Uterus (tissue), 4 donors: ENCODE data around the gene TRIO. TPM values are rescaled to one million over a fixed set of nuclear protein-coding genes. Genes with fewer than 3 reads are reported as not detected.

ENCODE experiments used
- DNase-seq, 2 donors: peaks; one replicate each; pipeline ENCODE4 v3.0.0-alpha.2; 2019 to 2020
- H3K27ac ChIP-seq, 2 donors: fragments of 200-600 bp; sonication (generic); 1 replicate in 1 of 2; 2 replicates in 1 of 2; pipeline ENCODE4 v1.5.1; 2016 to 2018
- H3K27me3 ChIP-seq, 2 donors: fragments of 200-600 bp; sonication (generic); one replicate each; pipeline ENCODE4 v1.5.1; 2018 to 2019; ENCODE audit warnings: control low read depth in 1 of 2
- H3K36me3 ChIP-seq, 2 donors: fragments of 200-600 bp; sonication (generic); one replicate each; pipeline ENCODE4 v1.5.1; 2019; ENCODE audit warnings: control low read depth in 1 of 2
- H3K4me1 ChIP-seq, 2 donors: fragments of 200-600 bp; sonication (generic); one replicate each; pipeline ENCODE4 v1.5.1; 2018 to 2019; ENCODE audit warnings: control low read depth in 1 of 2
- H3K4me3 ChIP-seq, 2 donors: fragments of 200-600 bp; sonication (generic); 1 replicate in 1 of 2; 2 replicates in 1 of 2; pipeline ENCODE4 v1.5.1; 2018 to 2019; ENCODE audit warnings: mild to moderate bottlenecking in 1 of 2
- H3K9me3 ChIP-seq, 2 donors: fragments of 200-600 bp; sonication (generic); one replicate each; pipeline ENCODE4 v1.5.1; 2019; ENCODE audit warnings: control low read depth in 1 of 2
- CTCF ChIP-seq, 4 experiments: fragments of 200-600 bp in 2 of 4; fragments of 450-650 bp in 2 of 4; sonication (generic) in 2 of 4; IDR thresholded peaks; one replicate each; pipeline ENCODE4 v1.5.1; 2016 to 2019; ENCODE audit warnings: antibody characterized with exemption in 4 of 4, mild to moderate bottlenecking in 2 of 4, moderate library complexity in 1 of 4
- POLR2A ChIP-seq, 2 donors: fragments of 450-650 bp; IDR thresholded peaks; one replicate each; pipeline ENCODE4 v1.6.1; 2016; ENCODE audit warnings: antibody characterized with exemption in 2 of 2, mild to moderate bottlenecking in 1 of 2, moderate library complexity in 1 of 2
- intact Hi-C: fragments of 100-400 bp; cut with DNase I; formaldehyde crosslinking; loops from one replicate; pipeline ENCODE4 v1.15.1; 2023; ENCODE audit warnings: low total_unique reads
- total RNA-seq, 4 donors: library from RNA; depleted of rRNA in 3 of 4; stranded (reverse); fragments of >200 nt in 3 of 4; gene quantifications; one replicate each; pipeline versions ENCODE4 v1.1.0 to v1.2.4, GENCODE V29; 2014 to 2023
- donor health status: DM: yes; HTN: yes; CAD: no.

Gene TRIO
- total RNA-seq, 4 donors from 2014 or later = 93.5 to 234 (median 207) TPM

GRCh38 chr5:14156650-14157492 lies 13.7 kb downstream of the TRIO start:
- intact Hi-C loops = no loop called here
- Histone ChIP-seq H3K4me1 (peaks cover 16 to 32% of the 10 kb centered on the region in 2 donors), H3K4me3 (peak overlapping the region; percentile 14 to 29), H3K27me3 (no peaks in the 10 kb centered on the region), H3K36me3 (no peaks in the 10 kb centered on the region), H3K27ac (peak overlapping the region; percentile 85 to 92), H3K9me3 (no peaks in the 10 kb centered on the region)
- TF ChIP-seq POLR2A (IDR thresholded peaks at IDR 0.05) (peak in 1 of 2 donors; percentile 11), CTCF (IDR thresholded peaks at IDR 0.05) (no peak)
- DNase-seq = peak in 1 of 2 donors; percentile 63

- Histone ChIP-seq H3K9me3 (no peaks in the 10 kb centered on the region), H3K27ac (peak overlapping the region; percentile 85 to 92)
- intact Hi-C loops = no loop called here
Observed at GRCh38 chr5:14157493-14157782, 14.3 kb downstream of the TRIO start.

GRCh38 chr5:14158890-14159666 lies 15.9 kb downstream of the TRIO start:
- TF ChIP-seq POLR2A (IDR thresholded peaks at IDR 0.05) = no peak
- TF ChIP-seq CTCF (IDR thresholded peaks at IDR 0.05) = no peak
- no peak for DNase-seq
- Histone ChIP-seq H3K36me3 (no peaks in the 10 kb centered on the region), H3K27me3 (no peaks in the 10 kb centered on the region), H3K4me3 (no peak overlapping the region), H3K9me3 (no peaks in the 10 kb centered on the region), H3K27ac (peak overlapping the region in 1 of 2 donors; percentile 85), H3K4me1 (peaks cover 8 to 25% of the 10 kb centered on the region in 2 donors)
- intact Hi-C loops = no loop called here

More at GRCh38 chr5:14157493-14157782, 14.3 kb downstream of the TRIO start:
- no peaks in the 10 kb centered on the region for H3K36me3 ChIP-seq
- no peak for TF ChIP-seq CTCF (IDR thresholded peaks at IDR 0.05)
- no peak for TF ChIP-seq POLR2A (IDR thresholded peaks at IDR 0.05)
- no peak overlapping the region for H3K4me3 ChIP-seq
- DNase-seq = no peak
- peaks cover 16 to 32% of the 10 kb centered on the region in 2 donors for H3K4me1 ChIP-seq
- H3K27me3 ChIP-seq = no peaks in the 10 kb centered on the region

GRCh38 chr5:14161825-14162556 lies 18.8 kb downstream of the TRIO start:
- H3K4me3 ChIP-seq = no peak overlapping the region
- TF ChIP-seq POLR2A (IDR thresholded peaks at IDR 0.05) = no peak
- no peak for TF ChIP-seq CTCF (IDR thresholded peaks at IDR 0.05)
- no peaks in the 10 kb centered on the region for H3K9me3 ChIP-seq
- DNase-seq = no peak
- intact Hi-C loops = no loop called here
- H3K27ac ChIP-seq = no peak overlapping the region
- H3K36me3 ChIP-seq = no peaks in the 10 kb centered on the region
- no peaks in the 10 kb centered on the region for H3K27me3 ChIP-seq
- H3K4me1 ChIP-seq = peaks cover 4 to 10% of the 10 kb centered on the region in 2 donors
